ENCODE results near the gene SEC14L6.

Gene SEC14L6

DNA sequence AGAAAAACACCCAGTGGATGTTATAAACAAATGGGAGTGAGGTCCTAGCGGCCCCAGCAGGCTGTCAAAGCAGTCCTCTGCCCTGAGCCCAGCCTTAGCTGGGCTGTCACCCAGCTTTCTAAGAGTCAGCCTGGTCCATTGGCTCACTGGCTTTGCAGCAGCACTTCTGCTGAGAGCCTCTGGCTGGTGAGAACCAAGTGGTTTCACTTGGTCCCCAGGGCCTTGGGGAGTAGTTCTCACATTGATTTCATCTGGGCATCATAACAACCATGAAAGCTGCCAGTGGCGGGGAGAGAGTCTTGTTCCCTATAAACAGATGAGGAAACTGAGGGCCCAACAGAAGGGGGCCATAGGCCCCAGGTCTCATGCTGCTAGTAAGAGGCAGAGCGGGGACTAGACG lies 11.4 kb downstream of the SEC14L6 start:
- no peak for DNase-seq (ENCODE audit: low read depth)

- no peak for DNase-seq (ENCODE audit: low read depth)
These were observed 14.6 kb downstream of the SEC14L6 start for GRCh38 chr22:30531651-30532608.

GRCh38 chr22:30526656-30527055 lies 19.9 kb downstream of the SEC14L6 start:
- DNase-seq (ENCODE audit: low read depth) = no peak

- DNase-seq (ENCODE audit: low read depth) = no peak
These were observed 22.7 kb downstream of the SEC14L6 start for GRCh38 chr22:30523646-30524489.

- no peak for DNase-seq (ENCODE audit: low read depth)
These were observed 25.0 kb downstream of the SEC14L6 start for GRCh38 chr22:30521368-30522156.

- no peak for DNase-seq (ENCODE audit: low read depth)
These were observed 26.6 kb downstream of the SEC14L6 start for GRCh38 chr22:30519842-30520425.

DNA sequence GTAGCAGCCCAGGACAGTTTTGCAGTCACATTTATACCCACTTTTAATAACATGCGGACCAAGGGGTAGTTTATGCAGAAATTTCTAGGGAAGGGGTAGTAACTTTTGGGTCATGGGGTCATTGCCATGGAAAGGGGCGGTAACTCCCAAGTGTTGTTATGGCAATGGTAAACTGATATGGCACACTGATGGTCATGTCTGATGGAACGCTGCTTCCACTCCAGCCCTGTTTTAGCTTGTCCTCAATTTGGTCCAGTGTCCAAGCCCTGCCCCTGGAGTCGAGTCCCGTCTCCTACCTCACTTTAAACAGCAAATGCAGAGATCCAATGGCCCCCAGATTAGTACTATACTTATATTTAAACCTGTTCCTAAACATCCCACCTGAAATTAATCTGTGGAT lies 29.8 kb downstream of the SEC14L6 start:
- DNase-seq (ENCODE audit: low read depth) = no peak

DNA sequence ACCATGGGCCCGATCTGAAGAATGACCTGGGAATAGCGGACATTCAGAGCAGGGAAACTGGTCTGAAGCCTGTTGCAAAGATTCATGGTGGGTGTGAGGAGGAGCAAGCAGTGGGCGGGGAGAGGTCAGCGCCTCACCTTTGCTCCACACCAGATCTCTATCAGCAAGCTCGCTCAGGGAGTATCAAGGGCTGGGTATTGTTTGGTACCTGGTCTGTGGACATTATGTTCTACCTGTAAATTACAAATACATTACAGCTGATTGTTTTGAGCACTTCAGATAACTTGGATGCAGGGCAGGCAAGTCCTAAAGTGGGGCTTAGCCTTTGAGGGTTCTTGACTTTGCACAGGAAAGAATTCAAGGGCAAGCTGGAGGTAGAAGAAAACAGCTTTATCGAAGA lies 30.3 kb downstream of the SEC14L6 start:
- no peak for DNase-seq (ENCODE audit: low read depth)

DNA sequence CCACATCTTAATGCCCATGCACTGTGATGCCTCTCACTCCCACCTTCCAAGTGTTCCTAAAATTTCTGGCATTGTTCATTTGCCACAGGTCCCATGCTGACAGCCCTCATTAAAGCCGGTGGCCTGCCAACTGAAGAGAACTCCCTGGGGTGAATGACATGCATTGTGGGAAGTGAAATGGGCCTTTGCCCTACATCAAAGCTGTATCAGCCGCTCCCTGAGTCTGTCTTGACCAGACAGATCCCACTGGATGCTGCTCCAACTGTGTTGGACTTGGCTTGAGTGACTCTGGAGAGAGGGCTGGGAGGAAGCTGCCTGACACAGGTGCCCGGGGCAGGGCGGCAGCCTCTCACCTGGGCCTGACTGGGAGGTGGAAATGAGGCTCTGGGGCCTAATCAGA lies 32.3 kb downstream of the SEC14L6 start:
- no peak for DNase-seq (ENCODE audit: low read depth)

- DNase-seq (ENCODE audit: low read depth) = no peak
These were observed 33.1 kb downstream of the SEC14L6 start for GRCh38 chr22:30513462-30513861.

DNA sequence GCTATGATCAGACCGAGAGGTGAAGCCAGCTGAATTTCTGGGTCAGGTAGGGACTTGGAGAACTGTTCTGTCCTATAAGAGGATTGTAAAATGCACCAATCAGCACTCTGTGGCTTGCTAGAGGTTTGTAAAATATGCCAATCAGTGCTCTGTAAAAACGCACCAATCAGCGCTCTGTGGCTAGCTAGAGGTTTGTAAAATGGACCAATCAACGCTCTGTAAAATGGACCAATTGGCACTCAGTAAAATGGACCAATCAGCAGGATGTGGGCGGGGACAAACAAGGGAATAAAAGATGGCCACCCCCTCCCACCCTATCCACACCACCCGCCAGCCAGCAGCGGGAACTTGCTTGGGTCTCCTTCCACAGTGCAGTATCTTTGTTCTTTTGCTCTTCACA lies 34.6 kb downstream of the SEC14L6 start:
- DNase-seq (ENCODE audit: low read depth) = no peak

- DNase-seq (ENCODE audit: low read depth) = no peak
These were observed 35.4 kb downstream of the SEC14L6 start for GRCh38 chr22:30511109-30511508.

DNA sequence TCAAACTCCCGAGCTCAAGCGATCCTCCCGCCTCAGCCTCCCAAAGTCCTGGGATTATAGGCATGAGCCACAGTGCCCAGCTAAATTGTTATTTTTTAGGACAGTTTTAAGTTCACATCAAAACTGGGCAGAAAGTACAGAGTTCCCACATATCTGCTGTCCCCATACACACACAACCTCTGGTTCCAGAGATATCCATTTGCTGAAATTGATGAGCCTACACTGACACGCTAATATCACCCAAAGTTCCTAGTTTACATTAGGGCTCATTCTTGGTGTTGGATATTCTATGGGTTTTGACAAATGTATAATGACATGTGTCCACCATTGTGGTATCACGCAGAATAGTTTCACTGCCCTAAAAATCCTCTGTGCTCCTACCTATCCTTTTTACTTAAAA lies 38.3 kb downstream of the SEC14L6 start:
- no peak for DNase-seq (ENCODE audit: low read depth)

DNA sequence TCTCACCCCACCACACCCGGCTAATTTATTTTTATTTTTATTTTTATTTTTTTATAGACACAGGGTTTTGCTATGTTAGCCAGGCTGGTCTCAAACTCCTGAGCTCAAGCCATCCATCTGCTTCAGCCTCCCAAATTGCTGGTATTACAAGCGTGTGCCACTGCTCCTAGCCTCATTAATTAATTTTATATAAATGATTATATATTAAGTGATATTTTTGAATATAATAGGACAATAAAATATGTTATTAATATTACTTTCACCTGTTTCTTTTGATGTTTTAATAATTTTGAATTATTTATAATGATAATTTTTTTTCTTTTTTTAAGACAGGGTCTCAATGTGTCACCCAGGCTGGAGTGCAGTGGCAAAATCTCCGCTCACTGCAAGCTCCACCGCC lies 38.9 kb downstream of the SEC14L6 start:
- no peak for DNase-seq (ENCODE audit: low read depth)

GRCh38 chr22:30506507-30506968 lies 40.0 kb downstream of the SEC14L6 start:
- DNase-seq (ENCODE audit: low read depth) = no peak

DNA sequence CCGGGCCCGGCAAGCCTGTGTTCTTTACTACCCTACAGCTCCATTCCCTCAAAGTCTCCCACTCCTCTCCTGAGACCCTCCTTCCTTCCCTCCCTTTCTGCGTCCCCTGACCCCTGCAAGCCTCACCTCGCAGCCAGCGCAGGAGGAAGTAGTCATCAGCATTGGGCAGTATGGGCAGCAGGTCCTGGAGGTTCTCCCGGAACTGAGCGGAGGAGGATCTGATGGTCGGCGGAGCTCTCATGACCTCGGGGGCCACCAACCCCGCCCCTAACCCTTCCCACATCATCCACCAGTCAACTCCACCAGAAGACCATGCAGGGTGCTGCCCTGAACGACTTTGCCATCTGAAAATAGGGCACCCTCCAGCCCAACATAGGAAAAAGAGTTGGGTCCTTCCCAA lies 43.0 kb downstream of the SEC14L6 start:
- DNase-seq (ENCODE audit: low read depth) = no peak

- DNase-seq (ENCODE audit: low read depth) = no peak
These were observed 43.6 kb downstream of the SEC14L6 start for GRCh38 chr22:30502911-30503310.

GRCh38 chr22:30502153-30502552 lies 44.4 kb downstream of the SEC14L6 start:
- no peak for DNase-seq (ENCODE audit: low read depth)

DNA sequence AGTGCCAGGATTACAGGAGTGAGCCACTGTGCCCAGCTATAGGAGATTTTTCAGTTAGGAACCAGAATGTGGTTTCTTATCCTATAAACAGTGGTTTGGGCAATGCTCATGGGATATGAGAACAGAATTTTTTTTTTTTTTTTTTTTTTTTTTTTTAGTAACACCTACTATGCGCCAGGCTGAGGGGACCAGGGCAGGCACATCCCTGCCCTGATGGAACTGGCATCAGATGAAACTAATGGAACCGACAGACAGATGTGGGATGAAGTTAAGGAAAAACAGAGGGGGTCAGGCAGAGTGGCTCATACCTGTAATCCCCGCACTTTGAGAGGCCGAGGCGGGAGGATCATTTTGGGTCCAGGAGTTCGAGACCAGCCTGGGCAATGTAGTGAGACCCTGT lies 45.9 kb downstream of the SEC14L6 start:
- DNase-seq (ENCODE audit: low read depth) = no peak

DNA sequence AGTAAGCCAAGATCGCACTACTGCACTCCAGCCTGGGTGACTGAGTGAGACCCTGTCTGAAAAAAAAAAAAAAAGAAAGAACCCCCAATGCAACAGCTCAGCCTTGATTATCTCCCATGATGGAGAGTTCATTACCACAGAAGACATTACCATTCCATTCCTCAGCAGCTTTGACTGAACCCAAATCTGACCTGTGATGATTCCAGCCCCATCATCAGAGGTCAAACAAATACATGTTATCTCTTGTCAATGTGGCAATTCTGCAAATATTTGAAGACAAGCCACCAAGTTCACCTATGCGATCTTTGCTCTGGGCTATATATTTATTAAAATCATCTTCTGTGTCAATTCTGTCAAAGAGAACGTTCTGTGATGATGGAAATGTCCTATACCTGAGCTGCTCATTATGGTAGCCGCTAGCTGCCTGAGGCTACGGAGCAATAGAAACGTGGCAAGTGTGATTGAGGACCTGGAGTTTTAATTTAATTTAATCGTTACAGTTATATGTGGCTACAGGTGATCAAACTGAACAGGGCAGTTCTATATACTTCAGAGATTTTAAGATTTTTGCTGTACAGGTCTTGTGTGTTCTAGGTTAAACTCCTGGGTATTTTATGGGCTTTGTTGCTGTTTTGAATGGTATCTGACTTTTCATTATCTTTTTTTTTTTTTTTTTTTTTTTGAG lies 48.9 kb downstream of the SEC14L6 start:
- DNase-seq (ENCODE audit: low read depth) = no peak

All from stimulated activated CD8-positive, alpha-beta memory T cell treated with anti-CD3 and anti-CD28 coated beads, Interleukin-12 subunit alpha, Interleukin-12 subunit beta, amount 100 ng/mL, for 1 hour (primary cell).